GM10266 (cell line): Measurements from ENCODE around the gene PEAR1.

Experiments used
- DNase-seq: peaks from one replicate; pipeline ENCODE4 v3.0.0; 2012; ENCODE audit errors: extremely low spot score
- CTCF ChIP-seq: IDR thresholded peaks from 2 replicates; pipeline ENCODE4 v1.5.1; 2012; ENCODE audit warnings: mild to moderate bottlenecking, low read depth; ENCODE audit not compliant: control insufficient read depth, insufficient read depth; ENCODE audit errors: missing control alignments

PEAR1 gene

DNA sequence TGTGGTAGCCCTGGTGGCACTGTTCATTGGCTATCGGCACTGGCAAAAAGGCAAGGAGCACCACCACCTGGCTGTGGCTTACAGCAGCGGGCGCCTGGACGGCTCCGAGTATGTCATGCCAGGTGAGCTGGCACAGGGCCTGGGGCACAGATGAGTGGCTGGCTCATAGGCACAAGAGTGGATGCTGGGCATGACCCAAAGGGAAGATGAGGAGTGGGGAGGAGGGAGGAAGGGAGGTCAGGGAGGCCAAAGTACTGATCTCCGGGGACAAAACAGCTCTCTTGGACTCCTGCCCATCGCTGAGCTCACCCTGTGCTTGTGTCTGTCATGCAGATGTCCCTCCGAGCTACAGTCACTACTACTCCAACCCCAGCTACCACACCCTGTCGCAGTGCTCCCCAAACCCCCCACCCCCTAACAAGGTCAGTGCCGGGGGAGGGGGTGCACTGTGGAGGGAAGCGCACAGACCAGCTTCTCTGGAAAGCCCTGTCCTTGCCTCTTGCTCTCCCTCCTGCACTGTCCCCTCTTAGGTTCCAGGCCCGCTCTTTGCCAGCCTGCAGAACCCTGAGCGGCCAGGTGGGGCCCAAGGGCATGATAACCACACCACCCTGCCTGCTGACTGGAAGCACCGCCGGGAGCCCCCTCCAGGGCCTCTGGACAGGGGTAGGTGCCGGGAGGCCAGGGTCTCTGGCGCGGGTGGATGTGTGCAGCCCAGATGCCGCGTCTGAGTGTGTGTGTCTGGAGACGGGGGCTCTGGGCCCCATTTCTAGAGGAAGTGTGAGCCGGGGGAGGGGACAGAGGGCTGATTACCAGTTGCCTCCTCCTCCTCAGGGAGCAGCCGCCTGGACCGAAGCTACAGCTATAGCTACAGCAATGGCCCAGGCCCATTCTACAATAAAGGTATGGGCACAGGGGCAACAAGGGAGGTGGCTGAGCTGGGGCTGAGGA, 19.6 kb downstream of the PEAR1 start:
- no peak for DNase-seq
- no peak for TF ChIP-seq CTCF

DNA sequence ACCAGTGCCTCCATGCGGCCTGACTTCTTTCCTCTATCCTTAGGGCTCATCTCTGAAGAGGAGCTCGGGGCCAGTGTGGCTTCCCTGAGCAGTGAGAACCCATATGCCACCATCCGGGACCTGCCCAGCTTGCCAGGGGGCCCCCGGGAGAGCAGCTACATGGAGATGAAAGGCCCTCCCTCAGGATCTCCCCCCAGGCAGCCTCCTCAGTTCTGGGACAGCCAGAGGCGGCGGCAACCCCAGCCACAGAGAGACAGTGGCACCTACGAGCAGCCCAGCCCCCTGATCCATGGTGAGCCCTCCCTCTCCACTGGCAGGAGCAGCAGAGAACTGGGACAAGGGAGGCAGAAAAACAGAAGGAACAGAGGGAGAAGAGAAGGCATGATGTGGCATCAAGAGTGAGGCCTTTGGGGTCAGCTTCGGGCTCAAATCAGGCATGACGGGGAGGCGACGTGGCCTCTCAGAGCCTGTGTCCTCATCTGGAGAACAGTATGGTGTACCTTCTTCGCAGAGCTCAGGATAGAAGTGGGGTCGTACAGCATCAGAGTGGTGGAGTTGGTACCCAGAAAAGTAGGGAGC, 20.4 kb downstream of the PEAR1 start:
- no peak for DNase-seq
- TF ChIP-seq CTCF, result no peak

DNA sequence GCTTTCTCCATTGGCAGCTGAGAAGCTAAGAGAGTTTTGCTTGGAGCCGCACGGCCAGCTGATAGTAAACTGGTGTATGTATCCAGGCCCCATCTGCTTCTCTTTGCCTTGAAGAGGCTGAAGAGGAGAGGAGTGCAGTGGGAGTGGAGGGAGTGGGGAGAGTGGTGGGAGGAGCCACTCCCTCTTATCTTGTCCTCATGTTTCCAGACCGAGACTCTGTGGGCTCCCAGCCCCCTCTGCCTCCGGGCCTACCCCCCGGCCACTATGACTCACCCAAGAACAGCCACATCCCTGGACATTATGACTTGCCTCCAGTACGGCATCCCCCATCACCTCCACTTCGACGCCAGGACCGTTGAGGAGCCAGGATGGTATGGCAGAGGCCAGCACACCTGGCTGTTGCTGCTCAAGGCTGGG, 20.9 kb downstream of the PEAR1 start:
- no peak for TF ChIP-seq CTCF
- no peak for DNase-seq

DNA sequence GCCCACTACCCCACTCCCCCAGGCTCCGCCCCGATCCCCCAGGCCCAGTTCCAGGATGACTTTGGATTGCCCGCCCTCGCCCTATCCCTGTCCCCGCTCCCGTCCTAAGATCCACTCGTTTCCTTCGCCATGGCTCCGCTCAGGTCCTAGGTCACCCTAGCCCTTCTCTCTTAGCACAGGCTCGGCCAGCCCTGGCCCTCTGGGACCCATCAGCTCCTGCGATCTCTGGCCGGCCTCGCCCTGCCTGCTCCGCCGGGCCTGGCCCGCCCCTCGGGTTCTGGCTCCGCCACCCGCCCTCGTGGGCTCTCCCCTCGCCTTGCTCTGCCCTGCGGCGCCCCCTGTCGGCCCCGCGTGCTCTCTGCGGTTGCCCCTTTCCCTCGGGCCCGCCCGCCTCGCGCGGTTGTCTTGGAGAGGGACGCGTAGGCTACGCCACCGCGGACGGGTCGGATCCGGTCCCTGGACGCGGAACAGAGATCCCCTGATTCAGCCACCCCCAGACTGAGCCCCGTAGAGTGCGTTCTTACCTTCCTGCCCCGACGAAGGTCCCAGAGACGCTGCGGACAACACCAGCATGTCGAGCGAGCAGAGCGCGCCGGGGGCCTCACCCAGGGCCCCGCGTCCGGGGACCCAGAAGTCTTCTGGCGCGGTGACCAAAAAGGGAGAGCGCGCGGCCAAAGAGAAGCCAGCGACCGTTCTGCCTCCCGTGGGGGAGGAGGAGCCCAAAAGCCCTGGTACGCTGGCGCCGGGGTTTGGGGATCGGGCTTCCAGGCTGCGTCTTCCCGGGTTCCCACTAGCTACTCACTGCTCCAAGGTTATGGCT, 26.9 kb downstream of the PEAR1 start, which contains the start of gene LRRC71:
Gene LRRC71 (plus strand): TSS at position 400 of the 820 bp plus-strand sequence. CDS start 172 bp downstream, at position 572.
- DNase-seq, result peak; percentile 77
- peak; percentile 67 for TF ChIP-seq CTCF

GRCh38 chr1:156921053-156921529, 27.6 kb downstream of the PEAR1 start:
- TF ChIP-seq CTCF, result no peak
- DNase-seq, result no peak

DNA sequence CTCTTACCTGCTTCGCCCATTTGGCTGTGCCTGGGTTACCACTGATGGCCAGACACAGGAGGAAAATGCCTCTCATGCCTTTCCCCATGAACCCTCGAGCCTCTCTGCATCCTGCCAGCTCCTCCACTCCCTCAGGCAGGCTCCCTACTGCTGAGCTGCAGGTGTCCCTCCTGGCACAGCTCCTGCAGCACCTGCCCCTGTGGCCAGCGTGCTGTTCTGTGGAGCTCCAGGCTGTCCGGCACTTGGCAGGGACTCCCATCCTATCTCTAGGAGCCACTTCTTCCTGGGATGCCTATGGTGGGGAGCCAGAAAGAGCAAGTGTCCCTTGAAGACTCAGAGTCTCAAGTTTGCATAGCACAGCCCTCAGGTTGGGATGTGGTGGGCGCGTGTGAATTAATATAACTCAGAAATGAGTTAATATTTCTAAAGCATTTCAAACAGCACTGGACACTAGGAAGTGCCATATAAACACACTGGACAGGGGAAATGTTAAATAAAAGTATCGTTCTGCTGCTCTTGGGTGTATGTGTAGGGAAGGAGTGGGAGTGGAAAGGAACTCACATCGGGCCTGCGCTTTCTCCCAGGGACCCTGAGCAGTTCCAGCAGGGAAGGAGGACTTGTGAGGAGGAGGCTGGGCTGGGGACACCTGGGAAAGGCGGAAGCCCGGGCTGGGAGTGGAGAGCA, 29.6 kb downstream of the PEAR1 start:
- no peak for DNase-seq
- TF ChIP-seq CTCF, result no peak
